HG03439 (cell line): ENCODE measurements around the gene ARVCF.

ENCODE experiments used
- ATAC-seq: cut with Tn5 transposase; IDR thresholded peaks from one replicate; pipeline ENCODE4 v1.9.1; 2021; ENCODE audit warnings: mild to moderate bottlenecking, moderate library complexity; ENCODE audit not compliant: unreplicated experiment

ARVCF gene, protein sequence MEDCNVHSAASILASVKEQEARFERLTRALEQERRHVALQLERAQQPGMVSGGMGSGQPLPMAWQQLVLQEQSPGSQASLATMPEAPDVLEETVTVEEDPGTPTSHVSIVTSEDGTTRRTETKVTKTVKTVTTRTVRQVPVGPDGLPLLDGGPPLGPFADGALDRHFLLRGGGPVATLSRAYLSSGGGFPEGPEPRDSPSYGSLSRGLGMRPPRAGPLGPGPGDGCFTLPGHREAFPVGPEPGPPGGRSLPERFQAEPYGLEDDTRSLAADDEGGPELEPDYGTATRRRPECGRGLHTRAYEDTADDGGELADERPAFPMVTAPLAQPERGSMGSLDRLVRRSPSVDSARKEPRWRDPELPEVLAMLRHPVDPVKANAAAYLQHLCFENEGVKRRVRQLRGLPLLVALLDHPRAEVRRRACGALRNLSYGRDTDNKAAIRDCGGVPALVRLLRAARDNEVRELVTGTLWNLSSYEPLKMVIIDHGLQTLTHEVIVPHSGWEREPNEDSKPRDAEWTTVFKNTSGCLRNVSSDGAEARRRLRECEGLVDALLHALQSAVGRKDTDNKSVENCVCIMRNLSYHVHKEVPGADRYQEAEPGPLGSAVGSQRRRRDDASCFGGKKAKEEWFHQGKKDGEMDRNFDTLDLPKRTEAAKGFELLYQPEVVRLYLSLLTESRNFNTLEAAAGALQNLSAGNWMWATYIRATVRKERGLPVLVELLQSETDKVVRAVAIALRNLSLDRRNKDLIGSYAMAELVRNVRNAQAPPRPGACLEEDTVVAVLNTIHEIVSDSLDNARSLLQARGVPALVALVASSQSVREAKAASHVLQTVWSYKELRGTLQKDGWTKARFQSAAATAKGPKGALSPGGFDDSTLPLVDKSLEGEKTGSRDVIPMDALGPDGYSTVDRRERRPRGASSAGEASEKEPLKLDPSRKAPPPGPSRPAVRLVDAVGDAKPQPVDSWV

DNA sequence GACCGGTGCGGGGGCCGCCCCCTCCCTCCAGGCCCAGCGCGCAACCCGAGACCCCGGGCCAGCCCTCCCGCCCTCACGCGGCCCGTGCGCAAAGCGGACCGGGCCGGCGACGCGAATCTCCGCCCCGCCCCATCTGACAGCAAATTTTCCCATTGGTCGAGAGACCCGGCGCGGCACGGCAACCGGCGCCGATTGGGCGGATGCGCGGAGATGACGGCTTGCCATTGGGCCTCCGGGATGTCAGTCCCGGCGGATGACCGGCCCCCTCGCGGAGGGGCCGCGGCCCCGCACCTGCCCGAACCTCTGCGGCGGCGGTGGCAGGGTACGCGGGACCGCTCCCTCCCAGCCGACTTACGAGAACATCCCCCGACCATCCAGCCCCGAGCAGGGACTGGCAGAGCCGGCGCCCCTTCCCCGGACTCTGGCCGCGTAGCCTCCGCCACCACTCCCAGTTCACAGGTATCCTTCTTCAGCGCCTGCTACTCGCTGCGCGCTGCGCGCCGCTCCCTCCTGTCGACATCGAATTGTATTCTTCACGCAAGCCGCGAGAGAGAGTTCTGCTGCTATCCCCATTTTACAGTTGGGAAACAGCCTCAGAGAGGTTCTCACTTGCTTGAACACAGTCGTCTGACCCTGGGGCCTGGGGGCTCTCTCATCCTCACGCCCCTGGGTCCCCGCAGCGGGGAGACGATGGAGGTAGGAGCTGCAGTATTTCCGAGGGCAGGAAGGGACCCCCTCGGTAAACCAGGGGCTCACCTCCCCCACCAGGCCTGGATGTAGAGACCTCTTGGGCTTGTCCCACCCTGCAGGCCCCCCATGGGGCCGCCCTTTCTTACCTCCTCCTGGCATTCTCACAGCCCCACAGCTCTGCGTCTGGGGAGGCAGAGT, at the start of gene ARVCF:
ARVCF (minus strand) TSS at position 90 of the 888 bp plus-strand sequence. CDS start 26,029 bp downstream, outside the sequence.
- peak; percentile 59 for ATAC-seq

DNA sequence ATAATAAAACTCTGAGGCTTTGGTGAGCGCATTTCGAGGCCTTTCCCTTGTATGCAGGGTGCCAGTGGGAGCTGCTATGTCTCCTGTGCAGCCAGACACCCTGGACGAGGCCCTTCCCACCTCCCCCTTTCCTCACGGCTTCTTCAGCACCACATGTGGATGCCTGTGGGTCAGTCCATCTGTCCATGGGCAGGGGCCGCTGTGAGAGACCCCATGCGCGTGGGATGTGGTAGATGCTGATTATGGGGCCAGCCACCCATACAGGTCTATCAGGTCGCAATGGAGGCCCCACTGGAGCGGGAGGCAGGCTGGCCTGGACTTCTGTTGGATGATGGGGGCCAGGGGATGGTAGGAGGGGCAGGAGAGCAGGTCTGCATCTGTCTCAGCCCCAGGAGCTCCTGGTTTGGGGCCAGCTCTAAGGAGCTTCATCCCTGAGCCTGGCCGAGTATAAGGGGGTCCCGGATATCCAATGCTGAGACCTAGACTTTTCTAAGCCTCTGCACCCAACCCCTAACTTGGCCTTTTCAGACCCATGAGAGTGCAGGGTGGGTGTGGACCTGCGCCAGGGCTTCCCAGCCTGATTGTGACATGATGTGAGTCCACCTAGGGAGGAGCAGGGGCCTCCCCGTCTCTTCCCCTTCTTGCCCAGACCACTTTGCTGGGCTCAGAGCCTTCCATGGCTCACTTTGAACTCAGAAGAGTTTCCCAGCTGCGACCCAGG, 49.4 kb upstream of the ARVCF start:
- ATAC-seq = no peak

DNA sequence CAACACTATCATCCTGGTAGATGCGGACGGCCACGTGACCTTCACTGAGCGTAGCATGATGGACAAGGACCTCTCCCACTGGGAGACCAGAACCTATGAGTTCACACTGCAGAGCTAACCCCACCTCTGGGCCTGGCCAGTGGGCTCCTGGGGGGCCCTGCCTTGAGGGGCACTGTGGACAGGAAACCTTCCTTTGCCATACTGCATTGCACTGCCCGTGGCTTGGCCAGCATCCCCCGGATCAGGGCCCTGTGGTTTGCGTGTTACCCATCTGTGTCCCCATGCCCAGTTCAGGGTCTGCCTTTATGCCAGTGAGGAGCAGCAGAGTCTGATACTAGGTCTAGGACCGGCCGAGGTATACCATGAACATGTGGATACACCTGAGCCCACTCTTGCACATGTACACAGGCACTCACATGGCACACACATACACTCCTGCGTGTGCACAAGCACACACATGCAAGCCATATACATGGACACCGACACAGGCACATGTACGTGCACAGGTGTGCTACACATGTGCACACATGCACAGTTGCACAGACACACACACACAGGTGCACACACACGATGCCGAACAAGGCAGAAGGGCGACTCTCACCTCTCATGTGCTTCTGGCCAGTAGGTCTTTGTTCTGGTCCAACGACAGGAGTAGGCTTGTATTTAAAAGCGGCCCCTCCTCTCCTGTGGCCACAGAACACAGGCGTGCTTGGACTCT, 48.1 kb upstream of the ARVCF start:
- no peak for ATAC-seq

DNA sequence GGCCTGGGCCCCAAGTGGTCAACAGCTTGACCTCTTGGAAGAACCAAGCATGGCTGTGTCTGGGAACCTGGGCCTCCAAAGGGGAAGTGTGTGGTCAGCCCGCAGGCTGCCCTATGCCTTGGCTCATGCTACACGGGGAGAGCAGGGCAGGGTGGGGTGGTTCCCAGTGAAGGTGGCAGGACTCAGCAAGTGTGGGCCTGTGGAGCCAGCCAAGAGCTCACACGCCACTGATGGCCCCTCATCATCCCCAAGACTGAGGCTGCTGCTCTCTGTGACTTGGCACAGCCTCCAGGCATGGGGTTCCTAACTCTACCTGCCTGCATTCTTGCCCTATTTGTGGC, 47.5 kb upstream of the ARVCF start:
- no peak for ATAC-seq

DNA sequence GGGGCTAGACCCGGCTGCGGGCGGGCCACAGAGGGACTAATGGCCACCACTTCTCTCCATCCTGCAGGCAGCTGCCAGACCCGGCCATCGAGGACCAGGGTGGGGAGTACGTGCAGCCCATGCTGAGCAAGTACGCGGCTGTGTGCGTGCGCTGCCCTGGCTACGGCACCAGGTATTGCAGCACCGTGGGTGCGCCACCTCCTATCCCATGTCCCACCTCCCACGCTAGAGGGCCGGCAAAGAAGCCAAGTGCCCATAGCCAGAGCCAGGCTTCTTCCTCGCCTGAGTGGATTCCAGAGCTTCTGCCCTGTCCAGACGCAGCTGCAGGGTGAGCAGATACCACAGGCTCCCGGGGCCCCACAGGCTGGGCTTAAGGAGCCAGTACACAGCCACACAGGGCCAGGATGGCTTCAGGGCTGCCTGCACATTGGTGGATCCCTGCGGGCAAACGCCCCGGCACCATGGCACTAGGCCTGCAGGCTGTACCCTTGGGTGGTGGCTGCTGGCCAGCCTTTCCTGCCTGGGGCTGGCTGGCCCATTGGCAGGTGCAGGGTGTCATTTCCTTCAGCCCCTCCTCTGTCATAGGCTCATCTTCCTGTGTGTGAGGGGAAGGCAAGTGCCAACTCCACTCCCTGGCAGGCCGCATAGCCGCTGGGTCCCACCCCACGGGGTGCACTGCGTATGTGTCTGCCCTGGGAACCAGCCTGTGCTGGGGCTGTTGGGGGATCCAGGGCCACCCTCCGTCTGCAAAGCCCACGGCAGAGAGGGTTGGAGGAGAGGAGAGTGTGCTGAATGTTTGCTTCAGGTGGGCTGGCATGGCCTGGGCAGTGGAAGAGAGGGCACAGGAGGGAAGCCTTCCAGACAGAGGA, 46.9 kb upstream of the ARVCF start:
- ATAC-seq = no peak

DNA sequence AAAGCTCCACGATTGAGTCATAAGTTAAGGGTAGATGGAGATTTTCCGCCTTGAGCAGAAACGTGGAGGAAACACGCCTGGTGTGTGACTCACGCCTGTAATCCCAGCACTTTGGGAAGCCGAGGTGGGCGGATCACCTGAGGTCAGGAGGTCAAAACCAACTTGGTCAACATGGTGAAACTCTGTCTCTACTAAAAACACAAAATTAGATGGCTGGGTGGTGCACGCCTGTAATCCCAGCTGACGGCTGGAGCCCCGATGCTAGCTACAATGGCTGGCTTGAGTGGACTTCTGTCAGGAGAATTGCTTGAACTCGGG, 46.1 kb upstream of the ARVCF start:
- no peak for ATAC-seq

DNA sequence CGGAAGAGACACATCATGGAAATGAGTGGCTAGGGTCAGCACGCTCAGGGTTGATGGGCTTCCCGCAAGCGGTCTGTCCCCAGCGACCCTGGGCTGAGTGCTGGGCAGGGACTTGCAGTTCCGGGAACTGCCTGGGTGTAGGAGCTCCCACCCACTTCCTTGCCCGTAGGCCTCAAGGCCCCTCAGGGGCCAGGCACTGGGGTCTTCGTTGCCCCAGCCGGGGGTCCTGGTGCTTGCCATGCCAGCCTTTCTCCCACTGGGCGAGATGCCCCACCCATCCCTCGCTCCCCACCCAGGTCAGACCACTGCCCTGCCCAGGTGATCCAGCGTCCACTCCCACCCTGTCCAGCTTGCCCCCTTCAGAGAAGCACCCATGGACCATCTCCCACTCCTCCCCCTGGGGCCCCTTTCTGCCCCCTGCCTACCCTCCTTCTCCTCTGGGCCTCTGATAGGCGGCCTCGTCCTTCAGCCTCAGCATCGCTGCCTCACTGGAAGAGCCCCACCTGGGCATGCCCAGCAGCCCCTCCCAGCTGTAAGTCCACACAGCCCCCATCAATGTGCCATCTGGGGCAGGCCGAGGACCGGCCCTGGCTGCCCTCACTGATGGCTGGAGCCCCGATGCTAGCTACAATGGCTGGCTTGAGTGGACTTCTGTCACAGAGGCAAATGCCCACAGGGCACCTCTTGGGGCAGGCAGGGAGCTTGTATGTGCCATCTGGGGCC, 45.6 kb upstream of the ARVCF start:
- no peak for ATAC-seq

DNA sequence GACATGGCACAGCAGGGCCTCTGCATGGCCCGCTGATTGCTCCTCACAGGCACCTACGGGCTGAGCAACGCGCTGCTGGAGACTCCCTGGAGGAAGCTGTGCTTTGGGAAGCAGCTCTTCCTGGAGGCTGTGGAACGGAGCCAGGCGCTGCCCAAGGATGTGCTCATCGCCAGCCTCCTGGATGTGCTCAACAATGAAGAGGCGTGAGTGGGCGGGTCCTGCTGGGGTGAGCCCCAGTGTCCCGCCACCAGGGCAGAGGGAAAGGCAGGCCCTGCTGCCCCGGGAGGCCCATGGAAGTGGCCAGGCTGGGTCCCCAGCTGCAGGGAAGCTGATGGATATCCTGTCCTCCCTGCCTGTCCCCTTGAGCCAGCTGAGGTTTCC, 44.8 kb upstream of the ARVCF start:
- no peak for ATAC-seq

DNA sequence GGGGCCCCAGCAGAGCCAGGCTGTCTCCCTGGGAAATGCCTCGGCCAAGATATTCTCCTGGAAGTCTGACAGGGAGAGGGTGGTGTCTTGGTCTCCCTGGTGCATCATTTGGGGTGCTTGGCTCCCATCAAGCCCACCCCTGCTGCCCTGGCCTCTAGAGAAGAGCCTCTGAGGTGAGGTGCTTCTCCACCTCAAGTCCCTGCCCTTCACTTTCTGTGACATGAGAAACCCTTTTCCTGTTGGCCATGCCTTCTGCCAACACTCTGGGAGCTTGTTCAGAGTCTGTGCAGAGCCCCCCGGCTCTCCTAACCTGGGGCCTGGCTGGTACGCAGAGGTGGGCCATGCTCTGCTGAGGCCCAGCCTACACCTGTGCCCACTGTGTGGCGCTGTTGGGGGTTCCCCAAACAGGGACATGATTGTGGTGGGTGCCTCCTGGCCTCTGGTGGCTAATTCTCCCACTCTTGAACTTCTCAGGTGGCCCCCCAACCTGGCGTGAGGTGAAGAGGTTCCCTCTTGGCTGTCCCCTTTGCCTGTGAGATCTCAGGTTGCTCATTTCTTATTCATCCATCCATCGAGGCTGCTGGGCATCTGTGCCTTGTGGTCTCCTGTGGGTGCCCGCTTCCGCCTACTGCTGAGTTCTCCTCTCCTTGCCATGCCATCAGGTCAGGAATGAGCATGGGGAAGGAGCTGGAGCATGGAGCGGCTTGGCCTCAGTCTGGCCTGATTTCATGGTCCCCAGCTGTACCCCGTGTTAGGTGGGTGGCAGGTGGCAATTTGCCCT, 44.3 kb upstream of the ARVCF start:
- no peak for ATAC-seq

DNA sequence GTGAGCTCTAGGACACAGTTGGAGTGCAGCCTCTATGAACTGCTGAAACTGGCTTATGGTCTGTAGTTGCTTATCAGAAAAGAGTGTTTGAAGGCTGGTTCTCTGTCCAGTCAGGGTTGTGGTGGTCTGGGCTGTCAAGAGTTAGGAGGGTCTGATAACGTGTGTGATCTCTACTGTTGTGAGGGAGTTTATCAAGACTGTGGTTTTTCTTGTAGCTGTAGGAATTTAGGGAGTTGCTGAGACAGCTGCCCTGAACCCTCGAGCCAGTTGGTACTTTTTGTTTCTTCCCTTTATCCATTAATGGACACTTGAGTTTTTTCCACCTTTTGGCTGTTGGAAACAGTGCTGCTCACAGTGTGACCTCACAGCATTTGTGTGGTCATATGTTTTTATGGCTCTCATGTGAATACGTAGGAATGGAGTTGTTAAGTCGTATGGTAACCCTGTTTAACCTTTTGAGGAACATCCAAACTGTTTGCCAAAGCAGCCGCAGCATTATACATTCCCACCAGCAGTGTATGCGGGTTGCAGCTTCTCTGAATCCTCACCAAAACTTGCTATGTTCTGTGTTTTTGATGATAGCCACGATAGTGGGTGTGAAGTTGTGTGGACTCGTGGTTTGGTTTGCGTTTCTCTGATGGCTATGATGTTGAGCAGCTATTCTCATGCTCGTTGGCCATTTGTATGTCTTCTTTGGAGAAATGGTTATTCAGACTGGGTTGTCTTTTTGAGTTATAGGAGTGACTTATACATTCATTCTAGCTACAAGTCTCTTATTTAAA, 42.6 kb upstream of the ARVCF start:
- no peak for ATAC-seq

DNA sequence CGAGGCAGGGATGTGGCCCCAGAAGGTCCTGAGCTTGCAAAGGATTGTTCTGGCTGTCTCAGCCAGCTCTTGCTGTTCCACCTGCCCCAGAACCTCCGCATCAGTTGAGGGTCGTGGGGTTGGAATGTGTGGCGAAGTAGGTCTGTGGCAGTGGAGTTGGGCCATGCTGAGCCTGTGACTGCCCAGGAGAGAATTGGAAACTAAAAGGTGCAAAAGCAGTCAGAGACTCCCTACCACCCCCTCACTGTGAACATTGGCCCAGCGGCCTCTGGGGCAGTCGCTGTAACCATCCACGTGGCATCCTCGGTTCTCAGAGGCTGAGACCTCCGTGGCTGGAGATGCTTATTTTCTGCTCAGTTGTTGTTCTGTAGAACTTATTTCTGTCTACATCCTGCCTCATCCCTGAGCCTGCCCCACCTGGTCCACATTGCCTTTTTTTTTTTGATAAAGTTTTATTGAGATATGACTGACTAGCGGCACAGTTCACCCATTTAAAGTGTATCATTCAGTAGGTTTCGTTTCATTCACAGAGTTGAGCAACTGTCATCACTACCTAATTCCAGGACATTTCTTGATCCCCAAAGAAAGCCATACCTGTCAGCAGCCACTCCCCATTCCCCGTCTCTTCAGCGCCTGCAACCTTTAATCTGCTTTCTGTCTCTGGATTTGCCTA, 41.1 kb upstream of the ARVCF start:
- ATAC-seq = no peak

DNA sequence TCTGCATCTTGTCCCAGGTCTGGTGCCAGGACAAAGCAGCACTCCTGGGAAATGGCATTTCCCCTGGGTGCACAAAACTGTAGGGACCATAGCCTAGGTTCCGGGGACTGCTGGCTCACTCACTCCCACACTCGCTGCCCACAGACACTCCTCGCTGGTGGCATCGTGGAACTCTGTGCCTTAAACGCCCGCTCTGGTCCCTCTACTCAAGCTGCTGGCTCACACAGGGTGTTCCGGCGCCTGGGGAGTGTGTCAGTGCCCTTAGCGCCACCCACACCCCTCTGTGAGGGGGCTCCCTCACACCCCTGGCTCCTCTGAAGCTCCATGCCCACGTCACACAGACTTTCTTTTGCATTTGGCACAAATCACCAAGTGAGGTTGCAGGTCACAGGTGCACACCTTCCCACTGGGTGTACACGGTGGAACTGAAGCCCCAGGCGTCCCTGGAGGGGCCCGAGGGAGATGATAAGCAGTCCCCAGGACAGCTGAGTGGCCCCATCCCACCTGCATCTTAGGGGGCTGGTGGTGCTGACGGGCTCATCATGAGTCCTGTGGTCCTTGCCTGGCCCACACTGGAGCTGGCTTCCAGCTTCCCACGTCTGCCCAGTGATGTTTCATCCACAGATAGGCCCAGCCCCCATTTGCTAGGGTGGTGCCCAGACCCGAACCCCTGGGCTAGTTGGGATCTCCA, 40.2 kb upstream of the ARVCF start:
- ATAC-seq = no peak

DNA sequence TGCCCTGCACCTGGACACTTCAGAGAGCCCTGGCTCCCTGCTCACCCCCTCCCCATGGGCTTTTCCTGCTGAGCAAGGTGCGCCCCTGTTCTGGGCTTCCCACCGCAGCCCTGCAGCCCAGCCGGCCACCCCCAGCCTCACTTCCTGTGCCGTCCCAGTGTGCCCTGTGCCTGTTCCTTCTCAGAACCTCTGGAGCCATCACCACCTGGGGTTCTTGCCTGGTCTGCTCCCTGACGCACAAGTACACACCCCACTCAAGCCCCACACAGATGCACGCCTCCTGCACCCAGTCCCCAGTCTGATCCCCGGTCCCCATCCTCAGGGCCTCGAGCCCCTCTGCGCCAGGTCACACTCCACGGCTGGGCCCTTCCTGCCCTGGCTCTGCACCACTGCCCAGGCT, 39.5 kb upstream of the ARVCF start:
- no peak for ATAC-seq

DNA sequence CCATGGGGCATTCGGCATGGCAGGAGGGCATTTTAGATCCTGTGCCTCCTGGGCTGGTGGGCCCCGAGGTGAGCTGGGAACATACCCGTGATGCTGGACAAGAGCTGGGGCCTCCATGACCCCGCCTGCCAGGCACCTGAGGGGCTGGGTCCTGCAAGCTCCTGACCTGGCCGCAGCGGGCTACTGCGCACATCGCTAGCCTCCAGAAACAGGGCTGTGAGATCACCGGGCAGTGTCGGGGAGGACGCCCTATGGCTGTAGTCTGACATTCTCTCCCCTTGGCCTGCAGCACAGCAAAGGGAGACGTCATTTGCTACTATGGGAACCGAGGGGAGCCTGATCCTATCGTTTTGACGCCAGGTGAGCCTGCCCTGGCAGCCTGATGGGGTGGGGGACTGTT, 39.0 kb upstream of the ARVCF start:
- ATAC-seq = no peak

DNA sequence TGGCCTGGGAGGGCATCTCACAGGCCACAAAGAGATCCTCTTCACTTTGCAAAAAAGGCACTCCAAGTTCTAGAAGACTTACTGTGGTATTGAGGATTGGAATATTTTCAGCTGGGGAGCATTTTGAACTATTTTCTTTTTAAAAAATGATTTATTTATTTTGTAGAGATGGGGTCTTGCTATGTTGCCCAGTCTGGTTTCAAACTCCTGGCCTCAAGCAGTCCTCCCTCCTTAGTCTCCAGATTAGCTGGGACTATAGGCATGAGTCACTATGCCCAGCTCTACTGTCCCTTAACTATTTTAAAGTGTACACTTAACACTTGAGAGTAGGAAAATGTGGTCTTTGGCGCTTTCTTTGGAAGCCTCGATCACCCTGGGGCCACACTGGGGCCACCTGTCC, 38.5 kb upstream of the ARVCF start:
- no peak for ATAC-seq

DNA sequence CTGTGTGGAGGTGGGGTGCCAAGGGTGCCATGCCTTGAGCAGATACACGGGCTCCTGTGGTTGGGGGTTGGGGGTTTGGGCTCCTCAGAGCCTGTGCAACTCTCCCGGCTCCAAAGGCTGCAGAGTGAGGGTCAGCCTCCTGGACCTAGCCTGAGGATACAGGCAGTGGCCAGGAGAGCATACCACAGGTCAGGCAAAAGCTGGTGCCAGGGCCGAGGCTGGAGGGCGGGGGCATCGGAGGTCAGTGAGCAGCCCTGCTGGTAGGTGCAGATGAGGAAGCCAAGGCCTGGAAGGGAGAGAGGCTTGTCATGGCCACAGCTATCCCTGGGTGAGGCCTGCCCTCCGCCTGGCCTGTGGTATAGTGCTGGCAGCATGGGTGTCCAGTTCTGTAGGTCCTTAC, 37.9 kb upstream of the ARVCF start:
- ATAC-seq = no peak
